Right lung (tissue), 5 donors: Measurements from ENCODE around the gene CFAP69. TPM values are rescaled to one million over a fixed set of nuclear protein-coding genes. Genes with fewer than 3 reads are reported as not detected.
"Not testable (repeated sequence)": the region's sequence is repeated elsewhere in the genome, so short reads cannot be mapped to it uniquely, and the experiment has no call there.

Experiments used
- DNase-seq, 2 donors: peaks; one replicate each; pipeline ENCODE4 v3.0.0-alpha.2; 2013
- polyA plus RNA-seq, 5 donors: library from polyadenylated mRNA; unstranded; fragments of 120-200 nt; gene quantifications; one replicate each; pipeline versions ENCODE4 v1.2.1 to v1.2.3, GENCODE V29; 2013; ENCODE audit warnings: inconsistent platforms in 1 of 5, low replicate concordance in 1 of 5; ENCODE audit not compliant: insufficient read length in 5 of 5, insufficient read depth in 1 of 5

CFAP69 gene
- polyA plus RNA-seq, 5 donors = 8.9 to 15.1 (median 13.3) TPM

DNA sequence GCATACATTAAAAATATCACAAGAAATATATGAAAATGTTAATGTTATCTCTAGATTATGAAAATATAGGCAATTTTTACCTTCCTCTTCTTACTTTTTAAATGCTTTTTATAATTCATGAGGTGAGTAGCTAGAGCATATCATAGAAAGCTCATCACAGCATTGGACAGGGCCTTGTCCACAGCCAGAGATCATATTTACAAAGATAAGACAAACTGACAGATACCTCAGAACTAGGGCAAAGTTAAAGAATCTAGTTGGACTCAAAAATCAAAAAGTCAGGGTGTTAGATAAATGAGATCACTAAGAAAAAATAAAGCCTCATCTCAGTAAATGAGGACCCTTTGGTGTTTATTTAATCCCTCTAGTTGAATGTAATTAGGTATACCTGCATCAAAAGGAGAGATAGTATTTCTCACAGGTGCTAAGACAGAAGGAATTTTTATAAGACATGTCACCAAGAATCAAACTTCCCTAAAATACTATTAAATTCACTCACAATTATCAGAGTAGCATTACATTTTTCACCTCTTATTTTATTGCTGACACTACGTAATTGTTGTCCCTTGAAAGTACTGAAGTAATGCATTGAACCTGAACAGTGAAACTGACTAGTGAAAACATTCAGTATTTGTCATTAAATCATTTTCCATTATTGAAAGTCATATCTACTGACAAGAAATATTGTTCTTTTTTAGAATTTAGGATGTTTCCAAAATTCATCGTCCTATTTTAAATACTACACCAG lies 25.6 kb downstream of the CFAP69 start:
- DNase-seq = no peak

DNA sequence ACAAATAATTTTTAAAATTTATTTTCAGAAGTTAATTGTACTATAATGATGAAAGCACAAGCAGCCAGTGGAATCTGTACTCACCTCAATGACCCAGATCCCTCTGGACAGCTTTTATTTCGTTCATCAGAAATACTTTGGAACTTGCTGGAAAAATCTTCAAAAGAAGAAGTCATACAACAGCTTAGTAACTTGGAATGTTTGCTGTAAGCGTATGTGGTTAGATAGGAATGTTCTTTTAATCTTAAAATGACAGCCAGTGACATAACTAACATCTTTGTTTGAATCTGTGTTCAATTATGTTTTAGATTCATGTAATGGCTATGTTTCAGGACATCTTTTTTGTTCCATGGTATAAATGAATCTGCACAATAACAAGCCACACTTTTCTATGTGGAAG lies 26.8 kb downstream of the CFAP69 start:
- DNase-seq = no peak

DNA sequence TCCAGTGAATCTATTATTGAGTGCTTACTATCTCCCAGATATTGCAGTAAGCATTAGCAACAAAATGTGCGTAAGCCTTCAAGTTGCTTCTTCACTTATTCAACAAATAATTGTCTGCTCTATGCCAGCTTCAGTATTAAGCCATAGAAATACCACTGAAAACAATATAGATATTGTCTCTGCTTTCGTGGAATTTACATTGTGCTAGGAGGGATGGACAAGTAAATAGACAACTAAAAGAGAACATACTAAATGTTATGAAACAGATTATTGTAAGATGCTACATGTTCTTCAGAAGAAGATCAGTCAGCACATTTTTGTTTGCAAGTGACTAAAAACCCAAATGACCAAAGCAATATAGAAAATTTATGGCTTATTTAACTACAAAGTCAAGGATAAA lies 27.3 kb downstream of the CFAP69 start:
- no peak for DNase-seq

DNA sequence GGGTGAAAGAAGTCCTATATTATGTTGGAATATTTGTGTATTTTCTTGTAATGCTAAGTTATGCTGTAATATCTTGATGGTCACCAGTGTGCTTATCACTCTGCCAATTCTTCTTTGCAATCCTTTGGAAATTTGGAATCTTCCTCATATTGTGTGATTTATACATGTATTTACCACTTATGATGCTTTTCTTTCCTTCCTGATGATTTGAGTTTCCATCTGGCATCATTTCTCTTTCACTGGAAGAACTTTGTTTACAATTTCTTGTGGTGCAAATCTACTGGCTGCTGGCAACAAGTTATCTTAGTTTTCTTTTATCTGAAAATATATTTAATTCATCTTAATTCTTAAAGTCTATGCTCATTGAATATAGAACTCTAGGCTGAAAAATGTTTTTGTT lies 29.2 kb downstream of the CFAP69 start:
- DNase-seq = no peak

DNA sequence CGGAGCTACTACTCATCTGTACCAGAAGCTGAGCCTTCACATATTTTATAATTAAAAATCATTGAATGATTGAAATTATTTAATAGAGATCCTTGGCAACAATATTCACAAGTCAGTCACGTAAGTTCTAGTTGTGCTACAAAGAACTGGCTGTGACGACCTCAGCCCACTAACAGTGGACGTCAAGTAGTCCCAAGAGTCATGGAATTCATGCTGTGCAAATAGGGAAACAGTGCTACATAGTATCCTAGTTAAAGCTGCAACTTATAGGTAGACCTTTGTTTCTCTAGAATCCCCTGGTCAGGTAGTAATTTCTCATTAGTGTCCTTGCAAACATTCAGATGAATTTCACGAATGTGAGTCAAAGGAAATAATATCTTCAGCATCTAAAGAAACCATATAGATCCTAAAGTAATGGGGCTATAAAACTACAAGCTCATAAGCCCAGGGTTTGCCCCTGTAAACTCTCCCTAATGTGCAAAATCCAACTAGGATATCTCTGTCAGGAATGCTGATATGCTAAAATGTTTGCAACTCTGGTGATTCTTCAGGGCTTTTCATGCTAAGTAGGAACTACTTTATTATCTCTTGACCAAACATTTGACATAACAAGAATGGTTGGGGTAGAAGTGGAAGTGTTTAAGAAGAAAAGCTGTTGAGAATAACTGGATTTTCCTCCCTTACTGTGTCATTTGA lies 31.2 kb downstream of the CFAP69 start:
- no peak for DNase-seq

DNA sequence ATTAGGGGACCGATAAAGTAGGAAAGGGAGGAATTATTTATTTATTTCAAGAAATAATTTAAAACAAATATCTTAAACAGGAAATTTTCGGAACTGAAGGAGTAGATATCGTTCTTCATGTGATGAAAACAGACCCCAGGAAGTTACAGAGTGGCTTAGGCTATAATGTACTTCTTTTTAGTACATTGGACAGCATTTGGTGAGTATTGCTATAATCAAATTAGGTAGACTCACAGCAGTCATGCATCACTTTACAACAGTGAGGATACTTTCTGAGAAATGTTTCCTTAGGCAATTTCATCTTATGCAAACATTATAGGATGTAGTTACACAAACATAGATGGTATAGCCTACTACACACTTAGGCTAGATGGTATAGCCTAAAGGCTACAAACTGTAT lies 43.2 kb downstream of the CFAP69 start:
- DNase-seq = no peak

DNA sequence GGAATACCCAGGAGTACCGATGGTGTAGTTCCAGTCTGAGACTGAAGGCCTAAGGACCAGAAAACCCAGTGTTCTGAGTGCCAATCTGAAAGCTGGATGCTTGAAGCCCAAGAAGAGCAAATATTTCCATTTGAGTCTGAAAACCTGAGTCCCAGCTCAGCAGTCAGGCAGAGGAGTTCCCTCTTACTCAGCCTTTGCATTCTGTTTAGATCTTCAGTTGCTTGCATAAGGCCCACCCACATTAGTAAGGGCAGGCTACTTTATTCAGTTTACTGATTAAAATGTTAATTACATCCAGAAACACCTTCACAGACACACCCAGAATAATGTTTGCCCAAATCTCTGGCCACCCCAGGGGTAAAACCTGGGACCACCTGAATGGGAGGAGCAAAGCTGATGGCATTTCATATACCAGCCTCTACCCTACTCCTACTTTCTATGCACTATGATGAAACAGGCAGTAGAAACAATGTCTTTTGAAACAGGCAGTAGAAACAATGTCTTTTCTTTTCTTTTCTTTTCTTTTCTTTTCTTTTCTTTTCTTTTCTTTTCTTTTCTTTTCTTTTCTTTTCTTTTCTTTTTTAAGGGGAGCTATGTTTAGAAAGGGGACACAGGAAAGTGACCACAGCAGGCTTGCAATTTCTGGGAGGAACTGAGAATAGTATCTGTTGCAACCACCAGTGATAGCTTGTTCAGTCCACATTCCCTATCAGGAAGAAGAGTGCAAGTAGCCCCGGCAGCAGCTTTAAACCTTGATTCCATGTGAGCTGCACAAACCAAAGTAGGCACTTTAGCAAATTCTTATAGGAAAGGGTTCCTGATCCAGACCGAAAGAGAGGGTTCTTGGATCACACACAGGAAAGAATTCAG lies 45.5 kb downstream of the CFAP69 start:
- DNase-seq = no peak

DNA sequence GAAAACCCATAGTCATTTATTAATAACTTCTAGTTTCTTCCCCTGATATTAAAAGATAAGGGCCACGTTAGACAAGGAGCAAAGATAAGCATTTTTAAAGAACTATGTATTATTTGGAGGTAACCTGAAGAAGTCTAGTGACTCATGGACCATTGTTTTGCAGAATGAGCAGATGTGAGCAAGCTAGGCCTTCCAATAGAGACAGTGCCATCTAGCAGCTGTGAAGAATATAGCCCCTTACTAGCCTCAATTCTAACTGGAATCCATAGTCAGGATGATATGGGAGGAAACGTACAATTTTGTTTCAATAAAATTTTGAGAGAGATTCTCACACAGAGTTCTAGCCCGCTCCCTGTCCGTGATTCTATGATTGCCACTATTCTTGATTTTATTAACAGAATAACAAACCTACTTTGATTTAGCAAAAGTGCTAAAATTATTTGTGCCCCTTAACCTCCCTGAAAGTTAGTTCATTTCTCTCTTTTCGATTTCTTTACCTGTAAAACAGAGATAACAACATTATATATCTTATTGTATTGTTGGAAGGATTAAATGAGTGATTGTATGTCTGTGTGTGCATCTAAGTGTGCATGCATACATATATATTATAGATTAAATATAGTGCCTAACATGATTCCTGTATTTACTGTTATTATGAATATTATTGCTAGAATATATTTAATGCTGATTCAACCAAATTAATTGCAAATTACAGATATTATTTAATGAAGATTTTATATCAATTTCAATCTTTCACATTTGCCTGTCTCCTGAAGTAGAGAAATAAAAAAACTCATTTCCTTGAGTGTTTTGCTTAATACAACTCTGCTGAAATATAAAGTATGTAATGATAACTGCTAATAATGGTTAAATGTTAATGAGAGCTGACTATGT lies 53.4 kb downstream of the CFAP69 start:
- DNase-seq = no peak

DNA sequence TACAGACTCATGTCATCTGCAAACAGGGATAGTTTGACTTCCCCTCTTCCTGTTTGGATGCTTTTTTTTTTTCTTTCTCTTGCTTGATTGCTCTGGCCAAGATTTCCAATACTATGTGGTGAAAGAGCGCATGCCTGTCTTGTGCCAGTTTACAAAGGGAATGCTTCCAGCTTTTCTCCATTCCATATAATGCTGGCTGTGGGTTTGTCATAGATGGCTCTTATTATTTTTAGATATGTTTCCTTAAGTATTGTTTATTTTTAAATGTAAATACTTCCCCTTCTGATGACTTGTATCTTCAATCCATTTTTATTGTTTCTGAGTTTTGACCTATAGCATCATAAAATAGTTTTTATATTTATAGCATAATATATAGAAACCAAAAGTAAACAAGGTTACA lies 58.3 kb downstream of the CFAP69 start:
- no peak for DNase-seq

DNA sequence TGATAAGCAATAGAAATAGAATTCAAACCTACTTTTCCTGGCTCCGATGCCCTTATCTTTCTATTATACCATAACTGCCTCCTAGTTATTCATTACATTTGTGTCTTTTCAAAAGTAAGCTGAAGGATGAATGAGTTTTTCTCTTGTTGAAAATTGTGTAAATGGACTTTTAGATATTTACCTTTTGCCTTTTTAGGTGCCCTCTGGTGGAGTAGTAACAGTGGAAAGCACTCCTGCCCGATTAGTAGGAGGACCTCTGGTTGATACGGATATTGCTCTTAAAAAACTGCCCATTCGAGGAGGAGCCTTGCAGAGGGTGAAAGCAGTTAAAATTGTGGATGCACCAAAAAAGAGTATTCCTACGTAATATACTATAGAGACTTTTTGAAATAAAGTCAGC lies 64.9 kb downstream of the CFAP69 start:
- DNase-seq = no peak

DNA sequence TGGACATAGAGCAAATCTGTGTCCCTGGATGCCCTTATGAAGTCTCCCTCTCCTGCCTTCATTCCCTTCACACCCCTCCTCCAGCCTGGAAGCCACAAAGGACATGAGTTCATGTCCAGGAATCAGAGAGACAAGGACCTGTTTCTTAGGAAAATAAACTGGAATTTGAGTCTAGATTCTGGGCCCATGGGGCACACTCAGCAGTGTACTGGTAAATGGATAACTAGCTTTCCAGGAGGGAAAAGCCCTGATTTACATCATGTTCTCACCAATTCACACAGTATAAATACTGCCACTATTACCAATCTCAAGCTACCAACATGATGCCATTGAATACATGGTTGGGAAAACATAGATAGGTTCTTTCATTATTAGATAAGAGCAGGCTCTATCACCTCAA lies 66.2 kb downstream of the CFAP69 start:
- DNase-seq = no peak

DNA sequence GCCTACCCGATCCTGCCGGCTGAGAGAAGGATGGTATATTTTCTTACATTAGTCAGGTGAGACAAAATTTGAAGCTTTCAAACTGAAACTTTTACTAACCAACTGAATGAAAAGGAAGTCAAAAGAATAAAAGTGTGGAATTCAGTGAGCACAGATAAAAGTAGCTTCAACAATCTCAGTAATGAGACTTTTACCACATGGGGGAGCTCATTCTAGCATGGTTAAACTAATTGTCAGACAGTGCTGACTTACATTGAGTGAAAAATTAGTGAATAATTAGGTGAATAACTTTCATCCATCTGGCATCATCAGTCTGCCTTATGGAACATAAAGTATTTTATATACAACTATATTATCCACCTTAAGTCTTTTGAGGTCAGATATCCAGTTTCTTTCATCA lies 67.8 kb downstream of the CFAP69 start:
- no peak for DNase-seq

DNA sequence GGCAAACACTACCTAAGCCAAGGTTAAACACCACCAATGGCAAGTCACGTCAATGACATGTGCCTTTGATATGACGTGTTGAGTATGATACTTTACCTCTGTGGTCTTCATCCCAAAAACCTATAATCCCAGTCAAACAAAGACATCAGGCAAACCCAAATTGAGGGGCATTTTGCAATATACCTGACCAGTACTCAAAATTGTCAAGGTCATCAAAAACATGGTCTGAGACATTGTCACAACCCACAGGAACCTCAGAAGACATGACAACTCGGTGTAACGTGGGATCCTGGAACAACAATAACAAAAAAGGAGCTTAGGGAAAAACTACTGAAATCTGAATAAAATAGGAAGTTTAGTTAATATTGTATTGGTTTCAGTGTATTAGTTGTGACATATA lies 68.9 kb downstream of the CFAP69 start:
- DNase-seq = no peak

DNA sequence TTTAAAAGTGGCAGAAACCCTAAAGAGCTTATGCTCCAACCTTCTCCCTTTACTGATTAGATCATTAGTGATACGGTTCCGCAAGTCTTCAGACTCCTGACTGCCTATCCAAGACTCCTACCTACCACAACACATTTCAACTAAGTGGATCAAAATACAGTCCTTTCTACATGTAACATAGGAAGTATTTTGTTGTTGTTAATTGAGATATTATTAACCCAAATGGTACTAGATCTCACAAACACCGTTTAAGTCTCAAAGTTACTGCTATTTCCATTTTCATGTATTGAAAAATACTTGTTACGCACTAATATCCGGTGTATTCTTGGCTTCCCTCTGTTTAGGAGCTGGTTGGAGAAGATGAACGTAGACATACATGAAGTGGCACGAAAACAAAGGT lies 75.0 kb downstream of the CFAP69 start:
- no peak for DNase-seq

DNA sequence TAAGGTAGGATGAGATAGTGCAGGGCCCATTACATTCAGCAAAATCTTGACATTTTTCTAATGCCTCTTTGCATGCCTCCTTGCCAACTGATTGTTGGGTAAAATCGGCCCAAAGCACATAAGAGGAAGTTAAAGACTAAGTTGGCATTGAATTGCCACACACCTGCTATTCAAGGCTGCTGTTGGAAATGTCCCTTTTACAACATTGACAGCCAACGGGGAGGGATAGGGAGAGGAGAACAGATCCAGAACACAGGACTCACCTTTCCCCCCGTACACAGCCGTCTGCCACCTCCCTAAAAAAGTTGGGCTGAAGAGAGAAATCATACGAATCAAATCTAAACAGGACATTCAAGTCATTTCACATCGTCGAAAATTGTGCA lies 75.4 kb downstream of the CFAP69 start:
- DNase-seq = no peak

DNA sequence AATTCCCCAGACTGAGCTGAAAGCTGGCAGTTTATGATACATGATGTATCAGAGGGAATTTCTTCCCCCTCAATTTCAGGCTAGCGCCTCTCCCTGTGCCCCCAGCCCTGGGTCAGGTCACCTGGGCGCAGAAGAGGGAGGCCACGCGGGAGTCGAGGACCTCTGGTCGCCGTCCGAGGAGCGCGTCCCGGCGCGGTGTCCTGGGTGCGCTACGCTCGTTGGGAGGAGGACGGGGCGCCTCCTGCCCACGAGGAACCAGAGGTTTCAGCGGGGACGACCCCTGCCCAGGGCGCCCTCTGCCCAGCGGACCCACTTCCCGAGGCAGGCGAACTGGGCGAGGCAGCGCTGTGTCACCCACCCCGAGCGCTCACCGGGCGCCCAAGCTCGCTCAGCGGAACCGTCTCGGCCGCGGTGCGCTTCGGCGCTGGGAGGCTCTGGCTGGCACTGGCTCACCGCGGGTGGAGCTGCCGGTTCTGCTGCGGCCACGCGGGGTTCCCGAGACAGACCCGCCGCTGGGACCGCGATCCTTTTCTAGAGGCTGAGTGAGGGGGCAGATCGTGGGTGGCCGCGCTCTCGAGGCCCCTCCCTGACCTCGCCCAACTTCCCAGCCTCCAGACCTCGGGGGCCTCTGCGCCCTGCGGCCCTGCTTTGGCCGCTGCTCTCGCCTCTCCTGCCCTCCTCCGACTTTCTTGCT lies 76.0 kb downstream of the CFAP69 start, which contains the start of gene FAM237B:
FAM237B (minus strand) TSS at position 504 of the 694 bp plus-strand sequence. CDS start 1,556 bp downstream, outside the sequence.
- DNase-seq = peak in 1 of 2 donors; percentile 10

DNA sequence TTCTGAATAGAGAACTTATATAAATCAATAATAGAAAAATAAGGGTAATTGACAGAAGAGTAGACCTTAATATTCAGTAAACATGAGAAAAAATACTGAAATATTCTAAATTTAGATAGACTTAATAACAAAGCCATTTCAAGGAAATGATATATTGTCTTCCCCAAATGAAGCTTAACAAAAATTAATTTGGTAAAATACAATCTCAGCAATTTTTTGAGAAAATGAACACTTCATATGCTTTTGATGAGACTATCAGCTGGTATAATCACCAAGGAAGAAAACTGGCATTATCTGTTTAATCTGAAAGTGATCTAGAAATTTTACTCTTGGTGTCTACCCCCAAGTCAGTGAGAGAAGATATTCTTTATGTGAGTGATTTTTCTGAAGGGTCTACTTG lies 77.9 kb downstream of the CFAP69 start:
- DNase-seq = no peak

DNA sequence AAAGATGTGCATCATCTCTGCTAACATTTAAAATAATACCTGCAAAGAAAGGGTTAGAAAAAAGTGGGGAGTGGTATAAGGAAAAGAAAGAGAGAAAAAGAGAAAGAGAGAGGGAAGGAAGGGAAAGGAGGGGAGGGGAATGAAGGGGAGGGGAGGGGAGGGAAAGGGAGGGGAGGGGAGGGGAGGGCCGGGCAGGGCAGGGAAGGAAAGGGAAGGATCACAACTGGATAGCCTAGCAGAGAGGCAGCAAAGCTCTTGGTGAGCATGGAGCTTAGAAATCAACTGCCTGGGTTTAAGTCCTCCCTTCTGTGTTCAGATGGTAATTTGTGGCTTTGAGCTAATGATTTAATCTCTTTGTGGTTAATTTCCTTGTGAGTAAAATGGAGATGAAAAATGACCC lies 81.5 kb downstream of the CFAP69 start:
- DNase-seq = no peak

DNA sequence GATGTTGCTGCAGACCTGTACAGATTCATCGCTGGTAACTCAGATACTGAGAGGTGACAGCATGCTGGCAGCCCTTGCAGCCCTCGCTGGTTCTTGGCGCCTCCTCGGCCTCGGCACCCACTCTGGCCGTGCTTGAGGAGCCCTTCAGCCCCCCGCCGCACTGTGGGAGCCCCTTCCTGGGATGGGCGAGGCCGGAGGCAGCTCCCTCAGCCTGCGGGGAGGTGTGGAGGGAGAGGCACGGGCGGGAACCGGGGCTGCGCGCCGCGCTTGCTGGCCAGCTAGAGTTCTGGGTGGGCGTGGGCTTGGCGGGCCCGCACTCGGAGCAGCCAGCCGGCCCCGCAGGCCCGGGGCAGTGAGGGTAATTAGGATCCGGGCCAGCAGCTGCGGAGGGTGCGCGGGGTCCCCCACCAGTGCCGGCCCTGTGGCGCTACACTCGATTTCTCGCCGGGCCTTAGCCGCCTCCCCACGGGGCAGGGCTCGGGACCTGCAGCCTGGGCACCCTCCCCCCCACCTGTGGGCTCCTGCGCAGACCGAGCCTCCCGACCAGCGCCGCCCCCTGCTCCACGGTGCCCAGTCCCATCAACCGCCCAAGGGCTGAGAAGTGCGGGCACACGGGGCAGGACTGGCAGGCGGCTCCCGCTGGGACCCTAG lies 89.3 kb downstream of the CFAP69 start:
- no peak for DNase-seq

DNA sequence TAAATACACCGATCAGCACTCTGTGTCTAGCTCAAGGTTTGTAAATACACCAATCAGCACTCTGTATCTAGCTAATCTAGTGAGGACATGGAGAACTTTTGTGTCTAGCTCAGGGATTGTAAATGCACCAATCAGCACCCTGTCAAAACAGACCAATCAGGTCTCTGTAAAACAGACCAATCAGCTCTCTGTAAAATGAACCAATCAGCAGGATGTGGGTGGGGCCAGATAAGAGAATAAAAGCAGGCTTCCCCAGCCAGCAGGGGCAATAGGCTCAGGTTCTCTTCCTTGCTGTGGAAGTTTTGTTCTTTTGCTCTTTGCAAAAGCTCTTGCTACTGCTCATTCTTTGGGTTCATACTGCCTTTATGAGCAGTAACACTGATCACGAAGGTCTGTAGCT lies 90.0 kb downstream of the CFAP69 start:
- DNase-seq = not testable (repeated sequence)
